Measurements from ENCODE around the gene ABLIM2.

- TF ChIP-seq CTCF (IDR thresholded peaks at IDR 0.05) (no peak), POLR2A (IDR thresholded peaks at IDR 0.05) (no peak)
Measured at GRCh38 chr4:8182294-8182693, 23.7 kb upstream of the ABLIM2 start.
